Measurements from ENCODE around the gene PMF1. TPM values are rescaled to one million over a fixed set of nuclear protein-coding genes. Genes with fewer than 3 reads are reported as not detected.

The PMF1 gene
- total RNA-seq, 4 donors from 2014 or later = 34.0 to 74.8 (median 49.5) TPM

DNA sequence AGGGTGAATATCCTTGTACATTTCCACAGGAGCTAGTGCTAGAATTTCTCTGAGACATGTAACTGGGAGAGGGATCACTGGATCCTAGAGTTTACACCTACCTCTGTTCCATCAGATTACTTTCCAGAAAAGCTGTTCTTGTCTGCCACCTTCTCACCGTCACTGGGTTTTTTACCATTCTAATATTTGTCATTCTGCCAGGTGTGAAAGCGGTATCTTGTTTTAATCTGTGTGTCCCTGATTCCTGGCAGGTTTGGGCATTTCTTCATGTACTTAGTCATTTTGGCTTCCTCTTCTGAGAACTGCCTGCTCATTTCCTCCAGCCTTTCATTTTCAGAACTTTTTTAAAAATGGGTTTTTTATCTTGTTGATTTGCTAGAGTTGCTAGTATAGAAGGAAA lies 5.1 kb downstream of the PMF1 start:
- ATAC-seq (ENCODE audit: low FRiP score) (no peak), DNase-seq (ENCODE audit: low spot score) (no peak)
- TF ChIP-seq, protein P1, sequence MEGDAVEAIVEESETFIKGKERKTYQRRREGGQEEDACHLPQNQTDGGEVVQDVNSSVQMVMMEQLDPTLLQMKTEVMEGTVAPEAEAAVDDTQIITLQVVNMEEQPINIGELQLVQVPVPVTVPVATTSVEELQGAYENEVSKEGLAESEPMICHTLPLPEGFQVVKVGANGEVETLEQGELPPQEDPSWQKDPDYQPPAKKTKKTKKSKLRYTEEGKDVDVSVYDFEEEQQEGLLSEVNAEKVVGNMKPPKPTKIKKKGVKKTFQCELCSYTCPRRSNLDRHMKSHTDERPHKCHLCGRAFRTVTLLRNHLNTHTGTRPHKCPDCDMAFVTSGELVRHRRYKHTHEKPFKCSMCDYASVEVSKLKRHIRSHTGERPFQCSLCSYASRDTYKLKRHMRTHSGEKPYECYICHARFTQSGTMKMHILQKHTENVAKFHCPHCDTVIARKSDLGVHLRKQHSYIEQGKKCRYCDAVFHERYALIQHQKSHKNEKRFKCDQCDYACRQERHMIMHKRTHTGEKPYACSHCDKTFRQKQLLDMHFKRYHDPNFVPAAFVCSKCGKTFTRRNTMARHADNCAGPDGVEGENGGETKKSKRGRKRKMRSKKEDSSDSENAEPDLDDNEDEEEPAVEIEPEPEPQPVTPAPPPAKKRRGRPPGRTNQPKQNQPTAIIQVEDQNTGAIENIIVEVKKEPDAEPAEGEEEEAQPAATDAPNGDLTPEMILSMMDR (IDR thresholded peaks at IDR 0.05) = no peak

DNA sequence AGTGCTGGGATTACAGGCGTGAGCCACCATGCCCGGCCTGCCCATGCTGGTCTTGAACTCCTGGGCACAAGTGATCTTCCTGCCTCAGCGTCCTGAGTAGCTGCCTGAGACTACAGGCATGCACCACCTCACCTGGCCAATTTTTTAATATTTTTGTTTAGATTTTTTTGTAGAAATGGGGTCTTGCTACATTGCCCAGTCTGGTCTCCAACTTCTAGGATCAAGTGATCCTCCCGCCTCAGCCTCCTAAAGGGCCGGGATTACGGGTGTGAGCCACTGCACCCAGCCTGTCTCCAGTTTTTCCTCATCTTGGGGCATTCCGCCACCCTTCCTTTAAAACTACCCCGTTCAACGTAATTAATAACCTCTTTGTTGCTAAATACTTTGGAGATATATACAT lies 7.4 kb downstream of the PMF1 start:
- TF ChIP-seq, protein P1 (IDR thresholded peaks at IDR 0.05) = no peak
- ATAC-seq (ENCODE audit: low FRiP score) (no peak), DNase-seq (ENCODE audit: low spot score) (no peak)

DNA sequence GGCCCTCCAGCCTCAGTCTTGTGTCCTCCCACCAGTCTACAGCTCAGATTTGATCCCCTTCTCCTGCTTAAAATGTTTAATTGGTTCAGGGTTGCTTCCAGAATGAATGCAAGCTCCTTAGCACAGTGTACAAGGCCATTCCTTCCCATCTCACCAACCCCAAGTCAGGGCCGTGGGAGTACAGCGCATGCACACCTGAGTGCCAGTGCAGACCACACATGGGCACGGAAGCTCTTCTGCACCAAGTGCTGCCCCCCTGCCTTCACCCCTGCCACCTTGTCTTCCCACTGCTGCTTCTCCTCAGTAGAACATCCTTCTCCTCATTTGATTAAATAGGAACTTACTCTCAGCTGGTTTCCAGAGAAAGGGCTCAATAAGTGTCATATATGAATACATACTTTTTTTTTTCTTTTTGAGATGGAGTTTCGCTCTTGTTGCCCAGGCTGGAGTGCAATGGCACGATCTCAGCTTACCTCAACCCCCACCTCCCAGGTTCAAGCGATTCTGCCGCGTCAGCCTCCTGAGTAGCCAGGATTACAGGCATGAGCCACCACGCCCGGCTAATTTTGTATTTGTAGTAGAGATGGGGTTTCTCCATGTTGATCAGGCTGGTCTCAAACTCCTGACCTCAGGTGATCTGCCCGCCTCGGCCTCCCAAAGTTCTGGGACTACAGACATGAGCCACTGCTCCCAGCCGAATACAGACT lies 9.3 kb downstream of the PMF1 start:
- no peak for DNase-seq (ENCODE audit: low spot score)
- no peak for ATAC-seq (ENCODE audit: low FRiP score)
- TF ChIP-seq, protein P1 (IDR thresholded peaks at IDR 0.05) = no peak

DNA sequence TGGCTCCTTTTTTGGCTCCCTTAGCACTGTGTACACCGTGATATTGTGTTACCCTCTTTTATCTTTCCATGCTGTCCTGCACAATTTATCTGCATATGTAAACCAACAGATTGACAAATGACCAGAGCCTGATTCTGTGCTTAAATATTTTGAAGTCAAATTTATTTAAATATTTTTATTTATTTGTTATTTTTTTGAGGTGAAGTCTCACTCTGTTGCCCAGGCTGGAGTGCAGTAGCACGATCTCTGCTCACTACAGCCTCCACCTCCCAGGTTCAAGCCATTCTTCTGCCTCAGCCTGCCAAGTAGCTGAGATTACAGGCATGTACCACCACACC lies 12.8 kb downstream of the PMF1 start:
- ATAC-seq (ENCODE audit: low FRiP score) (no peak), DNase-seq (ENCODE audit: low spot score) (no peak)
- TF ChIP-seq, protein P1 (IDR thresholded peaks at IDR 0.05) = no peak

DNA sequence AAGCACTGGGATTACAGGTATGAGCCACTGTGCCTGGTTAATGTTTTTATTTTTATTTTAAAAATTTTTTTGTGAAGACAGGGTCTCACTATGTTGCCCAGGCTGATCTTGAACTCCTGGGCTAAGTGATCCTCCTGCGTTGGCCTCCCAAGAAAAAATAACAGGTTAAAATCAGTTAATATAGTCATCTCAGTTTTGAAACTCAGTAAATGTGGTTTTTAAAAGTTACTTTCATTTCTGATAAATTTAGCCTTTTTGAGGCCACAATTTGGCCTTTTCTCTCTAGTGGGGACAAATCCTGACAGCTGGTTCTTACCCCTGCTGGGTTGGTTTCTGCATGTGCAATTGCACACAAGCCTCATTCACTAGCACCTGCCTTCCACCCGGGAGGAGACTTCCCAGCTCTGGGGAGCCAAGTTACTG lies 13.3 kb downstream of the PMF1 start:
- ATAC-seq (ENCODE audit: low FRiP score) (no peak), DNase-seq (ENCODE audit: low spot score) (no peak)
- TF ChIP-seq, protein P1 (IDR thresholded peaks at IDR 0.05) = no peak

DNA sequence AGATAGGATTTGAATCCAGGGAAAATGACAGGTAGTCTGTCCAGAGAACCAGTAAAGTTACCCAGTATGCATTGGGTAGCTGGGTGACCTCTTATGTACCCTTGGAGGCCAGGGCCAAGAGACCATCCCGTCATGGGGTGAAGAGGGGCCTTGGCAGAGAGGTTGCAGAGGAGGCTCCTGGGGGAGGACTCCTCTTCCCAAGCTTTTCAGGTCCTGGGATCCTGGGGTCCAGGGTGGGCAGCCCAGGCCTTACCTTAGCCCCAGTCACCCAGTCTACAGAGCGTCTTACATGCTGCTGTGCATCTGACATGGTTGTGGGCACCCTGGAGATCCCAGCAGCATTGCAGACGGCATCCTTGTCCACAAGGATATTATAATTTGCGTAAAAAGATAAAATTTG lies 14.0 kb downstream of the PMF1 start:
- TF ChIP-seq, protein P1 (IDR thresholded peaks at IDR 0.05) = no peak
- DNase-seq (ENCODE audit: low spot score) (no peak), ATAC-seq (ENCODE audit: low FRiP score) (no peak)

DNA sequence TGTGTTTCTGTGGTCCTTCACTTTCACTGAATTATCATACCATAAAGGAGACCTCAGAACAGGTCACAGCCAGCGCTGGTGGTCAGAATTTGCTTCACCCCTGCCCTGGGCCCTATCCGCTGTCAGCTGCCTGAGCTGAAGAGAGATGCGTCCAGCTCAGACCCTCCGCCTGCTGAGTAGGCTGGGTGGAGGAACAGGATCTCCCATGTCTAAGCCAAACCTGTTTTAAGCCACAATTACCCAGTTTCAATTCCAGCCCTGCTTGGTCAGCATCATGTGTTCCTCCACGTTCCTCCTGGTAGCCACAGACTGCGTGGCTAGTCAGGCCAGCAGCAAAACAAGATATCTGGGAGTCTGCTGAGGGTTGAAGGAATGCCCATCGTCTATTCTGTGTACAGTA lies 15.7 kb downstream of the PMF1 start:
- DNase-seq (ENCODE audit: low spot score) (no peak), ATAC-seq (ENCODE audit: low FRiP score) (no peak)
- TF ChIP-seq, protein P1 (IDR thresholded peaks at IDR 0.05) = no peak

All from omental fat pad (tissue), 4 donors.